ENCODE measurements around the gene PRIMA1.

Gene PRIMA1

GRCh38 chr14:93728651-93729016, 59.7 kb downstream of the PRIMA1 start:
- DNase-seq = no peak

GRCh38 chr14:93727917-93728650, 60.2 kb downstream of the PRIMA1 start:
- no peak for DNase-seq

- DNase-seq = no peak
Observed at GRCh38 chr14:93727039-93727740, 61.1 kb downstream of the PRIMA1 start.

- DNase-seq = no peak
Observed at GRCh38 chr14:93725993-93726392, 62.3 kb downstream of the PRIMA1 start.

GRCh38 chr14:93725002-93725582, 63.2 kb downstream of the PRIMA1 start:
- DNase-seq = no peak

GRCh38 chr14:93723001-93723400, 65.3 kb downstream of the PRIMA1 start:
- DNase-seq = no peak

GRCh38 chr14:93720981-93721483, 67.3 kb downstream of the PRIMA1 start:
- no peak for DNase-seq

GRCh38 chr14:93720076-93720815, 68.0 kb downstream of the PRIMA1 start:
- DNase-seq = no peak

GRCh38 chr14:93719256-93719655, 69.0 kb downstream of the PRIMA1 start:
- DNase-seq = no peak

- DNase-seq = no peak
Observed at GRCh38 chr14:93717668-93718320, 70.5 kb downstream of the PRIMA1 start.

GRCh38 chr14:93716746-93717667, 71.3 kb downstream of the PRIMA1 start:
- DNase-seq = no peak

- DNase-seq = no peak
Observed at GRCh38 chr14:93716002-93716745, 72.1 kb downstream of the PRIMA1 start.

- no peak for DNase-seq
Observed at GRCh38 chr14:93715279-93715927, 72.9 kb downstream of the PRIMA1 start.

- DNase-seq = no peak
Observed at GRCh38 chr14:93714605-93715004, 73.7 kb downstream of the PRIMA1 start.

GRCh38 chr14:93713726-93714405, 74.4 kb downstream of the PRIMA1 start:
- DNase-seq = no peak

- DNase-seq = no peak
Observed at GRCh38 chr14:93712838-93713724, 75.2 kb downstream of the PRIMA1 start.

GRCh38 chr14:93712079-93712837, 76.0 kb downstream of the PRIMA1 start:
- DNase-seq = no peak

- no peak for DNase-seq
Observed at GRCh38 chr14:93709249-93709648, 79.0 kb downstream of the PRIMA1 start.

All from NCI-H1417 treated with DMSO at 0.1 percent for 48 hours (cell line).